Measurements from ENCODE around the gene SUN1. TPM values are rescaled to one million over a fixed set of nuclear protein-coding genes. Genes with fewer than 3 reads are reported as not detected.
"Not testable (repeated sequence)": the region's sequence is repeated elsewhere in the genome, so short reads cannot be mapped to it uniquely, and the experiment has no call there.

The SUN1 gene
- total RNA-seq, 1 donor from 2014 or later = 99.9 TPM

GRCh38 chr7:871900-872537 is 39.7 kb downstream of the SUN1 start:
- TF ChIP-seq CTCF (conservative IDR thresholded peaks at IDR 0.05) = no peak
- no peak for DNase-seq (ENCODE audit: low read depth, low spot score)
- no peak overlapping the region for H3K4me3 Mint-ChIP-seq
- H3K9me3 Mint-ChIP-seq = no peaks in the 10 kb centered on the region
- H3K36me3 Mint-ChIP-seq (ENCODE audit: low read depth) = peaks cover 29% of the 10 kb centered on the region
- no peak overlapping the region for H3K27ac Mint-ChIP-seq (ENCODE audit: unreplicated experiment)
- H3K27me3 Mint-ChIP-seq (ENCODE audit: low read depth) = no peaks in the 10 kb centered on the region
- H3K4me1 Mint-ChIP-seq = peaks cover 10% of the 10 kb centered on the region

GRCh38 chr7:872685-873084 is 40.4 kb downstream of the SUN1 start:
- H3K27ac Mint-ChIP-seq (ENCODE audit: unreplicated experiment) = peak overlapping the region; percentile 12
- H3K9me3 Mint-ChIP-seq; DNase-seq (ENCODE audit: low read depth, low spot score); H3K4me1 Mint-ChIP-seq; H3K4me3 Mint-ChIP-seq; H3K27me3 Mint-ChIP-seq (ENCODE audit: low read depth): not testable (repeated sequence)
- H3K36me3 Mint-ChIP-seq (ENCODE audit: low read depth) = peaks cover 27% of the 10 kb centered on the region

- Mint-ChIP-seq H3K4me3 (peak overlapping the region; percentile 77), H3K4me1 (peaks cover 14% of the 10 kb centered on the region), H3K27me3 (ENCODE audit: low read depth) (no peaks in the 10 kb centered on the region), H3K27ac (ENCODE audit: unreplicated experiment) (no peak overlapping the region), H3K36me3 (ENCODE audit: low read depth) (peaks cover 27% of the 10 kb centered on the region), H3K9me3 (no peaks in the 10 kb centered on the region)
- DNase-seq (ENCODE audit: low read depth, low spot score) = peak; percentile 60
- TF ChIP-seq CTCF (conservative IDR thresholded peaks at IDR 0.05) = peak; percentile 91
Measured at GRCh38 chr7:873367-874002, 41.2 kb downstream of the SUN1 start.

- Mint-ChIP-seq H3K27ac (ENCODE audit: unreplicated experiment) (no peak overlapping the region), H3K4me3 (peak overlapping the region; percentile 56), H3K36me3 (ENCODE audit: low read depth) (peaks cover 28% of the 10 kb centered on the region), H3K9me3 (no peaks in the 10 kb centered on the region), H3K4me1 (peaks cover 17% of the 10 kb centered on the region), H3K27me3 (ENCODE audit: low read depth) (no peaks in the 10 kb centered on the region)
- no peak for TF ChIP-seq CTCF (conservative IDR thresholded peaks at IDR 0.05)
- DNase-seq (ENCODE audit: low read depth, low spot score) = no peak
Measured at GRCh38 chr7:874031-874749, 41.9 kb downstream of the SUN1 start.

GRCh38 chr7:875051-875450 is 42.8 kb downstream of the SUN1 start:
- TF ChIP-seq CTCF (conservative IDR thresholded peaks at IDR 0.05) = no peak
- Mint-ChIP-seq H3K36me3 (ENCODE audit: low read depth) (peaks cover 26% of the 10 kb centered on the region), H3K9me3 (no peaks in the 10 kb centered on the region), H3K27me3 (ENCODE audit: low read depth) (no peaks in the 10 kb centered on the region), H3K4me1 (peaks cover 21% of the 10 kb centered on the region), H3K4me3 (peak overlapping the region; percentile 79), H3K27ac (ENCODE audit: unreplicated experiment) (no peak overlapping the region)
- DNase-seq (ENCODE audit: low read depth, low spot score) = no peak
